HuH-7 (cell line): ENCODE data around the gene TEKT3.

ENCODE experiments used
- DNase-seq: peaks from one replicate; pipeline ENCODE4 v3.0.0; 2011; ENCODE audit warnings: low spot score

TEKT3 gene

DNA sequence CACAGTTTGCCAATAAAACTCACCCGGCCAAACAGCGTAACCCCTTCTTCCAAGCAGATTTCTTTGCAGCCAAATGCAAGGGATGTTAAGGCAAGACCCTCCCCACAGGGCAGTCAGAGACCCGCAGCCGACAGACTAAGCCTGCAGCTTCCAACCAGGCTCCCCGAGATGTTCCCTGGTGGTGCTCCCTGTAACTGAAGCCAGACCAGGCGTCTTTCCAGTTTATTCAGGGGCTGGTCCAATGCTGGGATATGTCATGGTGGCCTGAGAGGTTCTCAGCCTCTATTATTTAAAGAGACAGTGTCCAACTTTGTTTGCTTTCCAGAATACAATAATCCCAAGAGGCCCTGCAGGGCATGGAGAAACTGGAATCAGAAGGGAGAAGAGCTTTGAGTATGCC is 76.3 kb downstream of the TEKT3 start, which contains the start of gene PMP22:
TSS of gene PMP22 (minus strand) at position 196 of the 400 bp plus-strand sequence. CDS start 4,599 bp downstream, outside the sequence.
- DNase-seq, result no peak

GRCh38 chr17:15264542-15264941 is 76.9 kb downstream of the TEKT3 start:
- DNase-seq, result no peak

DNA sequence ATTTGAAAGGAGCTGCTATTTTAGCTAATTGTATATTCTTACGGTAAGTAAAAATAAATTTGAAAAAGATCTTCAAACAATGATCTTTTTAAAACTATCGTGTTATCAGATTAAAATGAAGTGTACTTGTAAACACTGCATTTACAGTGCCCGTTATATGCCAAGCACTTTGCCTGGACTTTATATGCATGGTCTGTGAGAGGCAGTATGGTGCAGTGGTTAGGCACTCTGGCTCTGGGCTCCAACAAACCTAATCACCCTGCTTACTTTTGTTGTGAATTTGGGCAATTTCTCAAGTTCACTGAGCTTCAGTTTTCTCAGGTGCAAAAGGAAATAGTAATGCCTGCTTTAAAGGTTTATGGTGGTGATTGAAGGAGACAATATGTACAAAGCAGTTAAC is 77.7 kb downstream of the TEKT3 start:
- DNase-seq, result no peak

- DNase-seq, result peak; percentile 28
Observed at GRCh38 chr17:15263206-15263579, 78.2 kb downstream of the TEKT3 start.

DNA sequence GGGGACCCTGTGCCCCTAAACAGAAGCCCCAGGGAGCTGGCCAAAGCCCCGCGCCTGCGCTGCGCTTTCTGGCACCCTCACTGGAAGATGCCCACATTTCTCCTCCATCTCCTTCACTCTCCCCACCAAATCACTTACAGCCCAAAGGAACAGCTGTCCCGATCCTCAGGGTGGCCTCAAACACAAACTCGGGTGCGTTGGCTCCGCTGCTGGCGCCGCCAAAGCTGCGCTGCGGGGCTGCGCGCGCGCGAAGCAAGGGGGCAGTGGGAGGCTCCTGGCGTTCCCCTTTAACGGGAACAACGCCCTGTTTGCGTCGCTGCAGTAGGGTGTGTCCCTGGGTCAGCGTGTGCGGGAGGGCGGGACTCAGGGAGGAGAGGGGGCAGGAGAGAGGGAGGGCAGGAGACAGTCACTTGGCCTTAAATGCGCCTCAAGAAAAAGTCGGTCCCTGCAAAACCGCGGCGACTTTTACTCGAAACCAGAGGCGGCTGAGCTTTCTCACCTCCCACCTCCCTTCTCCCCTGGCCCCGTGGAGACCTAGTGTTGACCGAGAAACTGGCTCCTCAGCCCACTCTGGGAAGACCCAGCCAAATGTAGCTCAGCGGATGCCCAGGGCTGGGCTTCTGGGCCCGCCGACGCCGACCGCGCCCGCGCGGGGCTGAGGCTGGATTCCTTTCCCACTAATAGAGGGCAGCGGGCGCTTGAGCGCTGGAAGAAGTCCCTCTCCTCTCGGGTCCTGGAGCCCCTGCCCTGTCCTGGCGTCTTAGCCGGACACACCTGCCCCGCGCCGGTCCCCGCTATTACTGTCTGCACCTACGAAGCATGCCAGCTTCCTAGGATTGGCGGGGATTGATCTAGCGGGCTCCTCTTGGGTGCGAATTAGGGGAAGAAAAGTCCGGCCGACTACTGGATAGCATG is 78.8 kb downstream of the TEKT3 start:
- peak; percentile 76 for DNase-seq

DNA sequence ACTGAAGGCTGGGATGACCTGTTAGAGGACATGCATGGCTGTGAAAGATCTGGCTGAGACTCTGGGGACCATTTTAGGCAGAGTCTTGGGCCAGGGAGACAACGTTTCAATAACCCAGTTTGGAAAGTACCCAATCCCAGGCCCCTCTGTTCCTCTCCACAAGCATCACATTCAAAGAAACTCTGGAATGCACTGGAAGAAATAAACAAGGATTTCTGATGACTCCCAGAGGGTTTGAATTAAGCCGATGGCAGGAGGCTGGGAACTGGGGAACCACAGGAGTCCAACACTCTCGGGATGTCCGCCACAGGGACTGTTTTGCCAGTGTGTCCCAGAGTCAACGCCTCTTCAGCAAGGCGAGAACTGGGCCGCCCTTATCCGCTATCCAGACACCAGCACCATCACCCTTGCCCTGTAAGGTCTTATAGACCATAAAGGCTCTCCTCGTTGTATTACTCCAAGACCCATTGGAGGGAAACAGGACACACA is 79.6 kb downstream of the TEKT3 start:
- DNase-seq, result peak; percentile 29

DNA sequence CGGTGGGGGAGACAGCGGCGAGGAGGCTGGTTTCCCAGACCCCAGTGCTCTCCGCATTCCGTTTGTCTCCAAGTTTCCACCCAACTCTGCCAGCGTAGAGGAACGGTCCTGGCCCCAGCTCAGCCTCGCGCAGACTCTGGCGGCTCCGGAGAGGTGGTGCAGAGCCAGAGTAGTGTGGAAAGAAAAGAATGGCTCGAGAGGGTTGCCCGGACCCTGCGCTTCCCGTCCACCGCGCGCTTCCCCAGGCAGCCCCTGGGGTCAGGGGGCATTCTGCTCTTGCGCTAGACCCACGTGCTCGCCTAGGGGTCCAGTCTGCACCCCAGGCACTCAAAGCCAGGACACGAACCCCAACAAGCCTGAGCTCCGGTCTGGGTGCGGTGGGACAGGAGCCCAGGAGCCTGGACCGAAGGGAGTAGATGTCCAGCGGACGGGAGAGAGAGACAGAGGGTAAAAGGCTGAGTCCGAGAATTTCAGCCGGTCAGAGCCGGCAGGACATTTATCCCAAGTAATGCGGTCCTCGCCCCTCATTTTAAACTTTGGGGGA is 80.1 kb downstream of the TEKT3 start:
- DNase-seq, result peak; percentile 72

DNA sequence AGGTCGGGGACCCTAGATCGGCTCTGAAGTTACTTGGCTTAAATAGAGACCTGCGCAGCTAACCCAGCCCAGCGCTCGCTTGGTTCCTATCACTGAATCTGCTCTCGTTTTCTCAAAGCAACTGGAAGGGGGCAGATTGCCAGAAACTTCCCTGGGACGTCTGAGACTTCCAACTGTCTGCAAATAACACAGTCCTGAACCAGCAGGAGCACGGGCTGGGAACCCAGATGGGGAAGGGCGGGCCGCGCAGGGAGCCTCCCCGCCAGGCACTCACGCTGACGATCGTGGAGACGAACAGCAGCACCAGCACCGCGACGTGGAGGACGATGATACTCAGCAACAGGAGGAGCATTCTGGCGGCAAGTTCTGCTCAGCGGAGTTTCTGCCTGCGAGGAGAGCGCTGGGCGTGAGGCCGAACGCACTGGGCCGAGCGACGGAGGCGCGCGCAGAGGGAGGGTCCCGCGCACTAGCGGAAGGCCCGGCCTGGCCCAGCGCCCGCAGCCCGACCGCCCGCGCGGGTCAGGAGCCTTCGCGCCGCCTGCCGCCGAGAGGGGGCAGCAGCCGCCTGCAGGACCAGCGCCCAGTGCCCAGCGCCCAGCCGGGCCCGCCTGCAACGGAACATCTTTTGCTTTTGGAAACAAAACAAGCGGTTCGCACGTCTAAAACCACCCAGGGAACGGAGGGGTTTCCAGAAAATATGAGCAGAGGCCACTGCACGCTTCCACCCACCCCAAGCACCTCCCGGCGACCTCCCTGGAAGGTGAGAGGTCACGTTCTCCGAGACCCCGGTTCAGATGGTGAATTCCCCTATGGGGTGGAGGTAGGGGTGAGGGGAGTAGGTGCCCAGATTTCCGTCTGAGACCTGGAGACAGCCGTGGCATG is 80.8 kb downstream of the TEKT3 start:
- peak; percentile 80 for DNase-seq

DNA sequence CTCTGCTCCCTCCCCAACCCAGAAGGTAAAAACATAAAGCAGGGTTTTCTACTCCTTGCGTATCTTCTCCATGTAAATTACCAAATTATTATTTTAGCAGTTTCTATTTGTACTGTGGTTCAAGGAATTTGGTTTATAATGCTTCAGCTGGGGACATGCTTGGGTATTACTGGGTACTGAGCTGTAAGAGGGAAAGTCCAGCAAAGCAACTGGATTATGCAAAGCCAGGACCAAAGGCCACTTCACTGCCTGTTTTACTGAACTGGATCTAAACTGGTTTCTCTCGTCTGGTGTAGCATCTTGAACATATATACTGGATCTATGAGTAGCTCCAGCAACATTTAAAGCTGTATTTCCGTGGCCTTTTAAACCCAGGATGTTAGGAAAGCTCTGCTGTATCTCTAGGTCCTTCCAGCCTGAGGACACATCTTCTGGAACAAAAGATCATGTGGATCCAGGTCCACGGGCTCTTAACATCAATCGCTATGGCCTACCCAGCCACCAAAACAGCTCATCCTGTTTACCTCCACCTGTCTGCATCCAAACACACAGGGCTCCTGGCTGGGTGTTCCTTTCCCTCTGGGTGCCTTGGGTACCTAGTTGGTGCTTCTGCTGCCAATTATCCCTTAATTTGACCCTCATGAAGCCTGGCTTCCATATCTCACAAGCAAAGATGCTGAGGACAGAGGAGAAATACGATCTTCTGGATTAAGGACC is 83.4 kb downstream of the TEKT3 start:
- no peak for DNase-seq

- DNase-seq, result peak; percentile 79
Observed at GRCh38 chr17:15257258-15257788, 84.1 kb downstream of the TEKT3 start.

DNA sequence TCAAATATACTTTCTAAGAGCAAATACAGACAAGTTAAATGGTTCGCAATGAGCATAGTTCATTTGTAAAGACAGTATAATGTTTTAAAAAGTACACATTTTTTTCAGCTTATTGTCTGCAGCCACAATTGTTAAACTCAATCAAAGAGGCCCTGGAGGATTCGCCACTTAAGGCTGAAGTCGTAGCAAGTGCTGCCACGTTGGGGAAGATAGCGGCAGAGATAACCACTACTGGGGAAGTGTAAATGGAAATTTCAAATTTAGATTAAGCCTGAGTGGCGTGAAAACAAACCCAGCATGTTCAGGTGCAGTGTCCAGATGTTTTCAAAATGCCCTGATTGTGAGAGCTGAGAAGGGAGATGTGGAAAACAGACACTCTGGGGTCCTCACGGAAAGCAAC is 84.7 kb downstream of the TEKT3 start:
- DNase-seq, result no peak

GRCh38 chr17:15255713-15256454 is 85.5 kb downstream of the TEKT3 start:
- no peak for DNase-seq
